ENCODE measurements around the gene TMEM131L. TPM values are rescaled to one million over a fixed set of nuclear protein-coding genes. Genes with fewer than 3 reads are reported as not detected.

TMEM131L gene
- total RNA-seq, 1 experiment from 2014 or later = 14.6 TPM

GRCh38 chr4:153468587-153468986 lies 2.4 kb downstream of the TMEM131L start:
- no peak for DNase-seq
- WGBS (ENCODE audit: extremely low coverage, insufficient read length, low lambda C conversion rate) = no CpG with 5 or more reads among the region's 1 CpG
- H4K8ac ChIP-seq (replicated peaks; ENCODE audit: insufficient read length, low read depth, low read length) = no peak overlapping the region
- H3K4me2 ChIP-seq (ENCODE audit: insufficient read depth, insufficient read length, low read length) = no peak overlapping the region
- H2AK5ac ChIP-seq (ENCODE audit: insufficient read length, low read length) = no peak overlapping the region
- peaks cover 11% of the 10 kb centered on the region for H3K23me2 ChIP-seq (ENCODE audit: insufficient read length, low read depth, low read length, poor library complexity, severe bottlenecking)
- H3K56ac ChIP-seq (ENCODE audit: insufficient read length, low read depth, low read length) = no peak overlapping the region
- H3K79me2 ChIP-seq (ENCODE audit: insufficient read depth, low read length) = peaks cover 12% of the 10 kb centered on the region; the same call in 1 of the 2 replicates
- H3K4ac ChIP-seq (ENCODE audit: low read depth, low read length) = no peak overlapping the region
- peaks cover 13% of the 10 kb centered on the region for H3K27me3 Mint-ChIP-seq (ENCODE audit: low read depth)
- no peak overlapping the region for H3K9ac ChIP-seq (ENCODE audit: extremely low read depth, insufficient read length, low read length)
- H3K23ac ChIP-seq (ENCODE audit: insufficient read length, low read depth, low read length) = no peak overlapping the region
- no peak for TF ChIP-seq CTCF (conservative IDR thresholded peaks at IDR 0.05)
- H3K27me3 ChIP-seq (ENCODE audit: insufficient read depth, low read length) = no peaks in the 10 kb centered on the region; the same call in 1 of the 2 replicates
- H3K4me1 Mint-ChIP-seq = peaks cover 24 to 31% of the 10 kb centered on the region in 2 experiments
- H3K9me3 ChIP-seq (ENCODE audit: control insufficient read depth, low read depth, low read length) = no peaks in the 10 kb centered on the region
- no peak overlapping the region for H2BK20ac ChIP-seq (ENCODE audit: low read depth, low read length, poor library complexity, severe bottlenecking)
- no peak overlapping the region for H4K91ac ChIP-seq (ENCODE audit: insufficient read length, low read depth, low read length)
- H2BK15ac ChIP-seq (ENCODE audit: low read depth, low read length) = no peak overlapping the region
- no peak overlapping the region for H4K5ac ChIP-seq (ENCODE audit: insufficient read length, low read depth, low read length)
- H2AFZ ChIP-seq (ENCODE audit: low read length) = no peak overlapping the region
- H3K27ac Mint-ChIP-seq = no peak overlapping the region
- no peak overlapping the region for H3K27ac ChIP-seq (ENCODE audit: insufficient read length, low read depth, low read length)
- H2BK120ac ChIP-seq (ENCODE audit: low read depth, low read length, poor library complexity, severe bottlenecking) = no peak overlapping the region
- no peaks in the 10 kb centered on the region; a peak in 1 of 5 replicates for H3K9me3 Mint-ChIP-seq
- H3K18ac ChIP-seq (ENCODE audit: insufficient read length, low read depth, low read length) = no peak overlapping the region
- H3K79me1 ChIP-seq (ENCODE audit: insufficient read depth, low read depth, low read length, poor library complexity, severe bottlenecking) = no peaks in the 10 kb centered on the region
- H4K20me1 ChIP-seq (ENCODE audit: control insufficient read depth, insufficient read depth, insufficient read length) = no peaks in the 10 kb centered on the region
- peaks cover 0 to 4% (median 3%) of the 10 kb centered on the region in 3 experiments; a peak in 5 of 7 replicates for H3K36me3 Mint-ChIP-seq (ENCODE audit: insufficient read depth in 1 of 3, low read depth in 3 of 3)
- H2BK5ac ChIP-seq (ENCODE audit: insufficient read length, low read length) = no peak overlapping the region
- H3K4me1 ChIP-seq (ENCODE audit: insufficient read depth, low read length) = no peaks in the 10 kb centered on the region; the same call in none of the 2 replicates
- no peak overlapping the region for H3K14ac ChIP-seq (ENCODE audit: insufficient read depth, low read length)
- no peak overlapping the region for H3T11ph ChIP-seq (ENCODE audit: low read length)
- no peak overlapping the region for H3K4me3 Mint-ChIP-seq
- H2BK12ac ChIP-seq (ENCODE audit: insufficient read length, low read depth, low read length) = no peak overlapping the region

Measured in H9 (cell line).